H9 (cell line): ENCODE results near the gene ZBTB16. TPM values are rescaled to one million over a fixed set of nuclear protein-coding genes. Genes with fewer than 3 reads are reported as not detected.

ENCODE experiments used
- DNase-seq: peaks from one replicate; pipeline ENCODE4 v3.0.0-alpha.2; 2017
- H2AFZ ChIP-seq: one replicate; pipeline ENCODE4 v1.6.1; 2013; ENCODE audit warnings: mild to moderate bottlenecking, low read length, control low read depth, moderate library complexity
- H2AK5ac ChIP-seq: 2 replicates; pipeline ENCODE4 v1.6.1; 2013; ENCODE audit warnings: low read length, control low read depth, mixed read lengths; ENCODE audit not compliant: insufficient read length
- H2BK120ac ChIP-seq: one replicate; pipeline ENCODE4 v1.6.1; 2013; ENCODE audit warnings: low read depth, mild to moderate bottlenecking, low read length, control low read depth, inconsistent platforms; ENCODE audit not compliant: poor library complexity, severe bottlenecking
- H2BK12ac ChIP-seq: 2 replicates; pipeline ENCODE4 v1.6.1; 2013; ENCODE audit warnings: low read length, control low read depth, mixed read lengths, low read depth; ENCODE audit not compliant: insufficient read length
- H2BK15ac ChIP-seq: 2 replicates; pipeline ENCODE4 v1.6.1; 2013; ENCODE audit warnings: low read depth, low read length, control low read depth
- H2BK20ac ChIP-seq: one replicate; pipeline ENCODE4 v1.6.1; 2013; ENCODE audit warnings: low read depth, mild to moderate bottlenecking, low read length, control low read depth, inconsistent platforms; ENCODE audit not compliant: poor library complexity, severe bottlenecking
- H2BK5ac ChIP-seq: 2 replicates; pipeline ENCODE4 v1.6.1; 2013; ENCODE audit warnings: low read length, control low read depth, mixed read lengths; ENCODE audit not compliant: insufficient read length
- H3K14ac ChIP-seq: 2 replicates; pipeline ENCODE4 v1.6.1; 2013; ENCODE audit warnings: low read length, control low read depth; ENCODE audit not compliant: insufficient read depth
- H3K18ac ChIP-seq: 2 replicates; pipeline ENCODE4 v1.6.1; 2013; ENCODE audit warnings: low read depth, mild to moderate bottlenecking, mixed read lengths, low read length, control low read depth; ENCODE audit not compliant: insufficient read length
- H3K23ac ChIP-seq: 2 replicates; pipeline ENCODE4 v1.6.1; 2013; ENCODE audit warnings: low read length, control low read depth, mixed read lengths, low read depth; ENCODE audit not compliant: insufficient read length
- H3K23me2 ChIP-seq: 2 replicates; pipeline ENCODE4 v1.6.1; 2013; ENCODE audit warnings: low read depth, mild to moderate bottlenecking, mixed read lengths, low read length, control low read depth; ENCODE audit not compliant: insufficient read length, poor library complexity, severe bottlenecking
- H3K27ac ChIP-seq: 2 replicates; pipeline ENCODE4 v1.5.1; 2013; ENCODE audit warnings: low read length, control low read depth, mixed read lengths, low read depth; ENCODE audit not compliant: insufficient read length
- H3K27me3 ChIP-seq: 2 replicates; pipeline ENCODE4 v1.6.1; 2013; ENCODE audit warnings: low read length, control low read depth, inconsistent platforms; ENCODE audit not compliant: insufficient read depth
- H3K4ac ChIP-seq: 2 replicates; pipeline ENCODE4 v1.6.1; 2013; ENCODE audit warnings: low read depth, mild to moderate bottlenecking, control low read depth, inconsistent platforms, low read length, moderate library complexity
- H3K4me1 ChIP-seq: 2 replicates; pipeline ENCODE4 v1.6.1; 2013; ENCODE audit warnings: low read length, control low read depth, inconsistent platforms; ENCODE audit not compliant: insufficient read depth
- H3K4me2 ChIP-seq: 2 replicates; pipeline ENCODE4 v1.6.1; 2013; ENCODE audit warnings: low read length, control low read depth, mixed read lengths; ENCODE audit not compliant: insufficient read length, insufficient read depth
- H3K56ac ChIP-seq: 2 replicates; pipeline ENCODE4 v1.6.1; 2013; ENCODE audit warnings: low read depth, mild to moderate bottlenecking, mixed read lengths, low read length, control low read depth; ENCODE audit not compliant: insufficient read length
- H3K79me1 ChIP-seq: 2 replicates; pipeline ENCODE4 v1.6.1; 2013; ENCODE audit warnings: low read depth, mild to moderate bottlenecking, moderate library complexity, low read length, control low read depth, inconsistent platforms; ENCODE audit not compliant: insufficient read depth, poor library complexity, severe bottlenecking
- H3K79me2 ChIP-seq: 2 replicates; pipeline ENCODE4 v1.6.1; 2013; ENCODE audit warnings: low read length, control low read depth, inconsistent platforms; ENCODE audit not compliant: insufficient read depth
- H3K9ac ChIP-seq: 2 replicates; pipeline ENCODE4 v1.6.1; 2013; ENCODE audit warnings: low read length, control low read depth, mixed read lengths; ENCODE audit not compliant: insufficient read length; ENCODE audit errors: extremely low read depth
- H3K9me3 ChIP-seq: one replicate; pipeline ENCODE4 v1.6.1; 2013; ENCODE audit warnings: low read depth, low read length, inconsistent platforms; ENCODE audit not compliant: control insufficient read depth
- H3T11ph ChIP-seq: one replicate; pipeline ENCODE4 v1.6.1; 2013; ENCODE audit warnings: mild to moderate bottlenecking, low read length, control low read depth, inconsistent platforms
- H4K20me1 ChIP-seq: one replicate; pipeline ENCODE4 v1.6.1; 2013; ENCODE audit not compliant: control insufficient read depth, insufficient read length, insufficient read depth
- H4K5ac ChIP-seq: 2 replicates; pipeline ENCODE4 v1.6.1; 2013; ENCODE audit warnings: low read depth, mild to moderate bottlenecking, mixed read lengths, low read length, control low read depth; ENCODE audit not compliant: insufficient read length
- H4K8ac ChIP-seq: replicated peaks from 2 replicates; pipeline ENCODE4 v1.6.1; 2013; ENCODE audit warnings: low read length, control low read depth, mixed read lengths, low read depth; ENCODE audit not compliant: insufficient read length
- H4K91ac ChIP-seq: 2 replicates; pipeline ENCODE4 v1.6.1; 2013; ENCODE audit warnings: low read depth, mild to moderate bottlenecking, moderate library complexity, mixed read lengths, low read length, control low read depth; ENCODE audit not compliant: insufficient read length
- H3K27ac Mint-ChIP-seq, 3 experiments: 2 replicates in 2 of 3; 3 replicates in 1 of 3; pipeline ENCODE4 v1.8.0; 2020 to 2021; ENCODE audit warnings: mixed read lengths in 3 of 3, mild to moderate bottlenecking in 1 of 3, moderate library complexity in 1 of 3
- H3K27me3 Mint-ChIP-seq: 2 replicates; pipeline ENCODE4 v1.8.0; 2021; ENCODE audit warnings: low read depth, mild to moderate bottlenecking, moderate library complexity, mixed read lengths
- H3K36me3 Mint-ChIP-seq, 3 experiments: 2 replicates in 2 of 3; 3 replicates in 1 of 3; pipeline ENCODE4 v1.8.0; 2020 to 2021; ENCODE audit warnings: low read depth in 3 of 3, mixed read lengths in 3 of 3; ENCODE audit not compliant: insufficient read depth in 1 of 3
- H3K4me1 Mint-ChIP-seq, 2 experiments: 2 replicates each; pipeline ENCODE4 v1.8.0; 2020; ENCODE audit warnings: mixed read lengths in 2 of 2
- H3K4me3 Mint-ChIP-seq, 2 experiments: 2 replicates in 1 of 2; 3 replicates in 1 of 2; pipeline ENCODE4 v1.8.0; 2020 to 2021; ENCODE audit warnings: mild to moderate bottlenecking in 2 of 2, mixed read lengths in 2 of 2, moderate library complexity in 1 of 2
- H3K9me3 Mint-ChIP-seq, 2 experiments: 2 replicates in 1 of 2; 3 replicates in 1 of 2; pipeline ENCODE4 v1.8.0; 2020; ENCODE audit warnings: mild to moderate bottlenecking in 2 of 2, mixed read lengths in 2 of 2, moderate library complexity in 1 of 2
- CTCF ChIP-seq: fragments of 200-600 bp; sonication (generic); conservative IDR thresholded peaks from 3 replicates; pipeline ENCODE4 v1.8.0; 2021; ENCODE audit warnings: antibody characterized with exemption, mild to moderate bottlenecking
- WGBS: extraction: QIAGEN DNeasy Blood & Tissue Kit; methylation state at CpG from one replicate; pipeline ENCODE4 v1.1.7; 2013; ENCODE audit warnings: missing lambda C conversion rate, low lambda C conversion rate, mixed read lengths; ENCODE audit not compliant: insufficient read length; ENCODE audit errors: extremely low coverage; 5-methylcytosine and 5-hydroxymethylcytosine counted together
- total RNA-seq: library from RNA; stranded (reverse); gene quantifications from 2 replicates; pipeline ENCODE4 v1.2.1, GENCODE V29; 2021

The ZBTB16 gene
- total RNA-seq, 1 experiment from 2014 or later: not detected

- H3K79me1 ChIP-seq: no peaks in the 10 kb centered on the region
- no peaks in the 10 kb centered on the region; the same call in 1 of the 2 replicates for H3K4me1 ChIP-seq
- no CpG with 5 or more reads among the region's 3 CpGs for WGBS
- DNase-seq: no peak
- H2BK5ac ChIP-seq: no peak overlapping the region
- no peak for TF ChIP-seq CTCF
- Mint-ChIP-seq H3K4me3 (no peak overlapping the region), H3K27me3 (peaks cover 6% of the 10 kb centered on the region), H3K4me1 (peaks cover 9 to 17% of the 10 kb centered on the region in 2 experiments), H3K27ac (no peak overlapping the region), H3K36me3 (no peaks in the 10 kb centered on the region), H3K9me3 (no peaks in the 10 kb centered on the region; a peak in 1 of 5 replicates)
- no peak overlapping the region for H3K18ac ChIP-seq
- no peaks in the 10 kb centered on the region for H3K79me2 ChIP-seq
- no peak overlapping the region for H2BK12ac ChIP-seq
- H3K4me2 ChIP-seq: no peak overlapping the region
- H4K91ac ChIP-seq: no peak overlapping the region
- no peaks in the 10 kb centered on the region for H4K20me1 ChIP-seq
- no peak overlapping the region for H2BK20ac ChIP-seq
- H2AK5ac ChIP-seq: no peak overlapping the region
- H3K23ac ChIP-seq: no peak overlapping the region
- no peak overlapping the region for H4K5ac ChIP-seq
- no peaks in the 10 kb centered on the region for H3K27me3 ChIP-seq
- H3K9me3 ChIP-seq: no peaks in the 10 kb centered on the region
- H3K56ac ChIP-seq: no peak overlapping the region
- H3K4ac ChIP-seq: no peak overlapping the region
- no peak overlapping the region for H3K14ac ChIP-seq
- H4K8ac ChIP-seq: no peak overlapping the region
- no peak overlapping the region for H3K27ac ChIP-seq
- H2BK120ac ChIP-seq: no peak overlapping the region
- H3T11ph ChIP-seq: no peak overlapping the region
- no peaks in the 10 kb centered on the region for H3K23me2 ChIP-seq
- no peak overlapping the region for H3K9ac ChIP-seq
- no peak overlapping the region for H2BK15ac ChIP-seq
- no peak overlapping the region for H2AFZ ChIP-seq
These were observed 35.0 kb downstream of the ZBTB16 start for GRCh38 chr11:114094516-114094915.
